ENCODE results near the gene SERPINB11.
"Not testable (repeated sequence)": the region's sequence is repeated elsewhere in the genome, so short reads cannot be mapped to it uniquely, and the experiment has no call there.

Gene SERPINB11

DNA sequence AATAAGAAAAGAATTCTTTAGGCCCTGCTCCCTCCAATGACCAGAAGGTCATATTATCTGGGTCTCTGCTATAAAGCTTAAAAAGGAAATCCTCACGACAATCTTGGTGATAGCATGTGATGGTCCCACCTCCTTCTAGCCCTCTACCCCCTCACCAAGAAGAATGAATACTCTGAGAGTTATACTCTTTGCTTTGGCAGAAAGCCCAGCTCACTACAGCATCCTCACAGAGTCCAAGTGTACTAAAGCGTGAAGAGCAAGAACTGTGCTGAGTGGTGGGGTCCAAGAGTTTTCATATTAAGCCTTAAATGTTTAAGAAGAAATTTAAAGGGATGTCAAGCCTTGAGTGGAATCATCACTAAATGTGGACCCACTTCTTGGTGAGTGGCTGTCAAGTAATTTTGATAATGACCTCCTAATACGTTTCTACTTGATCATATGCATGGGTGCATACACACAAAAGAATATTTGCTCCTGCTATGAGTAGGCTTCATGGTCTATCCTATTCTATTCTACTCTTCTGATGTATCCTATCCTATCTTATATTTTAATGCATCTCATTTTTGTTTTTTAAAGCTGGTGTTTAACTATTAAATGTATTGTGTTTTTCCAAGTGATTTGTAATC, 56.0 kb downstream of the SERPINB11 start:
- Mint-ChIP-seq H3K36me3 (ENCODE audit: low read depth) (peaks cover 5% of the 10 kb centered on the region), H3K27me3 (no peaks in the 10 kb centered on the region), H3K4me1 (ENCODE audit: low read depth) (no peaks in the 10 kb centered on the region), H3K4me3 (no peak overlapping the region), H3K9me3 (peaks cover 9% of the 10 kb centered on the region), H3K27ac (no peak overlapping the region)

DNA sequence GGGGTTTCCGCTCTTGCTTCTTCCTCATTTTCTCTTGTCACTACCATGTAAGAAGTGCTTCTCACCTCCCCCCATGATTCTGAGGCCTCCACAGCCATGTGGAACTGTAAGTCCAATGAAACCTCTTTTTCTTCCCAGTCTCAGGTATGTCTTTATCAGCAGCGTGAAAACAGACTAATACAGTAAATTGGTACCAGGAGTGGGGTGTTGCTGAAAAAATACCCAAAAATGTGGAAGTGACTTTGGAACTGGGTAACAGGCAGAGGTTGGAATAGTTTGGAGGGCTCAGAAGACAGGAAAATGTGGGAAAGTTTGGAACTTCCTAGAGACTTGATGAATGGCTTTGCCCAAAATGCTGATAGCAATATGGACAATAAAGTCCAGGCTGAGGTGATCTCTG, 57.0 kb downstream of the SERPINB11 start:
- H3K4me1 Mint-ChIP-seq (ENCODE audit: low read depth); H3K36me3 Mint-ChIP-seq (ENCODE audit: low read depth); H3K4me3 Mint-ChIP-seq; H3K9me3 Mint-ChIP-seq; H3K27ac Mint-ChIP-seq; H3K27me3 Mint-ChIP-seq: not testable (repeated sequence)

DNA sequence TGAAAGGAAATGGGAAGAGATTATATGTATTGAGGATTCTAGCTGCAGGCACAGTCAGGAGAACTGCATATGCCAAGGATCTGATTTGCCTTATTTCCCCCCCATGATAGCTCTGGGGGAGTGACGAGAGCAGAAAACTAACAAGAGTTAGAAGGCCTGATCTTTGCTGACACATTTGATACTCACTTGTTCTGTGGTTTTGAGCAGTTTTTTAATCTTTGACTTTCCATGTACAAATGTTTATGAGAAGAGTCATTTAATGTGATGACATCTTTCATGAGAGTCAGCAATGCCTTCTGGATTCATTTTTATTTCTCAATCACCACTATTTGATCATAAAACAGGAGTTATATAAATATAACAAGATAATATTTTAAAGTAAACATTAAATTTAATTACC, 59.8 kb downstream of the SERPINB11 start:
- Mint-ChIP-seq H3K9me3 (peaks cover 14% of the 10 kb centered on the region), H3K27me3 (no peaks in the 10 kb centered on the region)

DNA sequence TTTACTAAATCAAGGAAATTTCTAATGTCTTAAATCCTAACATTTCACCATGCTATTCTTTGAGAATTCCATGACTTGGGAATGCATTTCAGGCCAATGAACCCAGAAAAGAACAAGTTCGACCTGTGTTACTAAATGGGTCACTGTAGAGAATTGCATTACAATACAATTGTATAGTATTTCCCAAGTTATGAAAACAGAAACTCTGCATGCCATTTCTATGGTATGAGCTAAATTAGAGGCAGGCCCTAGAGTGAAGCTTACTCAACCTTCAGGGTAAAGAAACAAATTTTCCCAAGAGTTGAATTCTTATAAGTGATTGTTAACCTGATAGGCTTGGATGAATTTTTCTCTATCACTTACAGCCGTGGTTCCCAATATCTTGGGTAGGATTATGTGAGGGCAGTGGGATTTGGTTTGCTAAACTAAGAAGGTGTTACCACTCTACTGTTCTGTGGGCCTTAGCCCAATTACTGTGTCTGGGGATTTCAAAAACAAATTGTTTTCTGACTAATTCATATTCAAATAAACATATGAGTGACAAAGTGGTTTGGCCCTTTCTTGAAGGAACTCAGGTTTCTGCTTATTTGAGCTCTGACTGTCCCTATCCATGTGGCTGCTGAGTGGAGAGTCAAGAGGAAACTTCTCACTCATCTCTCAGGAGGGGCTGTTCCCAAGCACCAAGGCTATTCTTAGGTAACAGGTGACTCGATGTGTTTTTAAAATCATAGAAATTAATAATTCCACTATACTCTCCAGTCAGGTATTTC, 61.3 kb downstream of the SERPINB11 start:
- Mint-ChIP-seq H3K4me1 (ENCODE audit: low read depth) (no peaks in the 10 kb centered on the region), H3K27ac (no peak overlapping the region), H3K9me3 (peaks cover 14% of the 10 kb centered on the region), H3K27me3 (no peaks in the 10 kb centered on the region), H3K4me3 (no peak overlapping the region), H3K36me3 (ENCODE audit: low read depth) (peaks cover 5% of the 10 kb centered on the region)

More for the DNA sequence above, 59.8 kb downstream of the SERPINB11 start:
- Mint-ChIP-seq H3K4me3 (no peak overlapping the region), H3K36me3 (ENCODE audit: low read depth) (peaks cover 5% of the 10 kb centered on the region), H3K4me1 (ENCODE audit: low read depth) (no peaks in the 10 kb centered on the region), H3K27ac (no peak overlapping the region)

DNA sequence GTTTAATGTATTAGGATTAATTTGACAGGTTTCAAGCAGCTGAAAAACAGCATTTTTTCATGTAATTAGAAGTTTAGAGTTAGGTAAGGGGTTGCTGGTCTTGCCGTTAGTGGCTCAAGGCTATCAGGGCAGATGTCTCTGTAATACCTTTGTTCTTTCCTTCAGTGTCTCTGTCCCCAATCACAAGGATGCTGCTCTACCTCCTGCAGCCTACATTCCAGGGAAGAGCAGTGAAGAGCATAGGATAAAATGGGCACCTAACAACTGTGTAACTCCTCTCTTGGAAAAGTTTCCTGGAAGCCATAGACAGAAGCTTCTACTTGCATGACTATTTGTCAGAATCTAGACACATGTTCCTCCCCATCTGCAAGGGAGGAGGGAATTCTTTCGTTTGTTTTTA, 63.1 kb downstream of the SERPINB11 start:
- H3K36me3 Mint-ChIP-seq (ENCODE audit: low read depth): no peaks in the 10 kb centered on the region
- peaks cover 5% of the 10 kb centered on the region for H3K9me3 Mint-ChIP-seq
- H3K4me1 Mint-ChIP-seq (ENCODE audit: low read depth): no peaks in the 10 kb centered on the region
- H3K27me3 Mint-ChIP-seq: no peaks in the 10 kb centered on the region
- no peak overlapping the region for H3K4me3 Mint-ChIP-seq
- H3K27ac Mint-ChIP-seq: no peak overlapping the region
